PFSK-1 (cell line): ENCODE data around the gene IQGAP3.

Experiments used
- FOXP2 ChIP-seq: optimal IDR thresholded peaks from 2 replicates; pipeline ENCODE3; 2011; ENCODE audit warnings: borderline replicate concordance, control low read depth, inconsistent platforms; ENCODE audit not compliant: insufficient read depth; ENCODE audit errors: extremely low read length, extremely low read depth
- POLR2AphosphoS5 ChIP-seq: IDR thresholded peaks from 2 replicates; pipeline ENCODE4 v1.6.1; 2012; ENCODE audit warnings: low read depth, mild to moderate bottlenecking, control low read depth, low read length, moderate library complexity
- SIN3A ChIP-seq: IDR thresholded peaks from 2 replicates; pipeline ENCODE4 v1.6.1; 2012; ENCODE audit warnings: mild to moderate bottlenecking, low read length, moderate library complexity, borderline replicate concordance; ENCODE audit not compliant: insufficient read depth
- TAF1 ChIP-seq: IDR thresholded peaks from 2 replicates; pipeline ENCODE4 v1.6.1; 2012; ENCODE audit warnings: low read length, control low read depth, borderline replicate concordance; ENCODE audit not compliant: insufficient read depth
- TF ChIP-seq, protein P1 (sequence below), 2 experiments: IDR thresholded peaks; 2 replicates each; pipeline versions ENCODE4 v1.6.1 to v1.8.0; 2011 to 2012; ENCODE audit warnings: low read depth in 2 of 2, low read length in 2 of 2, control low read depth in 1 of 2, inconsistent platforms in 1 of 2, mild to moderate bottlenecking in 1 of 2, moderate library complexity in 1 of 2; ENCODE audit not compliant: insufficient read depth in 1 of 2

Gene IQGAP3

GRCh38 chr1:156598125-156598524 is 25.8 kb upstream of the IQGAP3 start:
- TF ChIP-seq FOXP2 (no peak), TAF1 (no peak), SIN3A (no peak), POLR2AphosphoS5 (no peak)
- TF ChIP-seq, protein P1, sequence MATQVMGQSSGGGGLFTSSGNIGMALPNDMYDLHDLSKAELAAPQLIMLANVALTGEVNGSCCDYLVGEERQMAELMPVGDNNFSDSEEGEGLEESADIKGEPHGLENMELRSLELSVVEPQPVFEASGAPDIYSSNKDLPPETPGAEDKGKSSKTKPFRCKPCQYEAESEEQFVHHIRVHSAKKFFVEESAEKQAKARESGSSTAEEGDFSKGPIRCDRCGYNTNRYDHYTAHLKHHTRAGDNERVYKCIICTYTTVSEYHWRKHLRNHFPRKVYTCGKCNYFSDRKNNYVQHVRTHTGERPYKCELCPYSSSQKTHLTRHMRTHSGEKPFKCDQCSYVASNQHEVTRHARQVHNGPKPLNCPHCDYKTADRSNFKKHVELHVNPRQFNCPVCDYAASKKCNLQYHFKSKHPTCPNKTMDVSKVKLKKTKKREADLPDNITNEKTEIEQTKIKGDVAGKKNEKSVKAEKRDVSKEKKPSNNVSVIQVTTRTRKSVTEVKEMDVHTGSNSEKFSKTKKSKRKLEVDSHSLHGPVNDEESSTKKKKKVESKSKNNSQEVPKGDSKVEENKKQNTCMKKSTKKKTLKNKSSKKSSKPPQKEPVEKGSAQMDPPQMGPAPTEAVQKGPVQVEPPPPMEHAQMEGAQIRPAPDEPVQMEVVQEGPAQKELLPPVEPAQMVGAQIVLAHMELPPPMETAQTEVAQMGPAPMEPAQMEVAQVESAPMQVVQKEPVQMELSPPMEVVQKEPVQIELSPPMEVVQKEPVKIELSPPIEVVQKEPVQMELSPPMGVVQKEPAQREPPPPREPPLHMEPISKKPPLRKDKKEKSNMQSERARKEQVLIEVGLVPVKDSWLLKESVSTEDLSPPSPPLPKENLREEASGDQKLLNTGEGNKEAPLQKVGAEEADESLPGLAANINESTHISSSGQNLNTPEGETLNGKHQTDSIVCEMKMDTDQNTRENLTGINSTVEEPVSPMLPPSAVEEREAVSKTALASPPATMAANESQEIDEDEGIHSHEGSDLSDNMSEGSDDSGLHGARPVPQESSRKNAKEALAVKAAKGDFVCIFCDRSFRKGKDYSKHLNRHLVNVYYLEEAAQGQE (IDR thresholded peaks at IDR 0.05; ENCODE audit: insufficient read depth in 1 of 2, low read depth in 2 of 2, low read length in 2 of 2), result no peak

GRCh38 chr1:156596426-156596825 is 24.1 kb upstream of the IQGAP3 start:
- no peak for TF ChIP-seq FOXP2
- TF ChIP-seq TAF1, result no peak
- TF ChIP-seq, protein P1 (IDR thresholded peaks at IDR 0.05; ENCODE audit: insufficient read depth in 1 of 2, low read depth in 2 of 2, low read length in 2 of 2), result no peak
- no peak for TF ChIP-seq SIN3A
- no peak; the same call in 1 of the 2 replicates for TF ChIP-seq POLR2AphosphoS5

- TF ChIP-seq, protein P1 (IDR thresholded peaks at IDR 0.05; ENCODE audit: insufficient read depth in 1 of 2, low read depth in 2 of 2, low read length in 2 of 2), result no peak
- TF ChIP-seq TAF1, result no peak
- TF ChIP-seq SIN3A, result no peak
- no peak; the same call in 1 of the 2 replicates for TF ChIP-seq POLR2AphosphoS5
- no peak for TF ChIP-seq FOXP2
Observed at GRCh38 chr1:156595016-156595415, 22.7 kb upstream of the IQGAP3 start.

DNA sequence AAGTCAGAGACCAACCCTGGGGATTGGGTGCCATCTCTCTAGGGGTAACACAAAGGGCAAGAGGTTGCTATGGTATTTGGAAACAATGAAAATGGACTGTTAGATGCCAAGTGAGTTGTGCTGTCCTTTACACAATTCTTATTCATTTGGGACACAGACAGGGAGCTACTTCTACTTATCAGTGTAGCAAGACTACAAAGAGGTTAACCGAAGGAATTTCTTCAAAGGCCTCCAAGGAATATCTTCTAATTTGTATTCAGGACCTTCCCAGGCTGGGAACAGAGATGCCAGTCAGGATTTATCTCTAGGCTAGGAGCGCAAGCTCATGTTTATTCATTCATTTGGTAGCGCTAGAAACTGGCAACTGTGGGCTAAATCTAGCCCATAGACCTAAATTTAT is 21.8 kb upstream of the IQGAP3 start:
- no peak for TF ChIP-seq TAF1
- TF ChIP-seq POLR2AphosphoS5, result 0 out of 2 replicates have a peak, but pooled peaks have one; percentile 39

DNA sequence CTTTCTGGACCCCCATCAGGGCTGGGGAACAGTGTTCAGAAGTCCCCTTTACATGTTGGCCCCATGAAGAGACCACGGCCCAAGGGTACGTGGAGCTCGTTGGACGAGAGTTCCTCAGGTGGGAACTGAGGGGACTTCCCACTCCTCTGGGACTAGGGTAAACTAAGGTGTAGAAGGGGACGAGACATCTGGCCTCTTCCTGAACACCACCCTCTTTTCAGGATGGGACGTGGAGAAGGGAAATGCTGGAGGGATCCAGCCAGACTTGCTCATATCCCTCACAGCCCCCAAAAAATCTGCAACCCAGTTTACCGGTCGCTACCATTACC is 21.3 kb upstream of the IQGAP3 start:
- TF ChIP-seq FOXP2 (no peak), SIN3A (no peak), POLR2AphosphoS5 (no peak), TAF1 (no peak)
- TF ChIP-seq, protein P1 (IDR thresholded peaks at IDR 0.05; ENCODE audit: insufficient read depth in 1 of 2, low read depth in 2 of 2, low read length in 2 of 2), result no peak
